Bronchial epithelial cell (primary cell): ENCODE measurements around the gene ACOXL. TPM values are rescaled to one million over a fixed set of nuclear protein-coding genes. Genes with fewer than 3 reads are reported as not detected.

Experiments used
- DNase-seq: peaks from one replicate; pipeline ENCODE4 v3.0.0-alpha.2; 2010; ENCODE audit warnings: low read depth
- FAIRE-seq: peaks from 2 replicates; lab custom pipeline; 2011; peaks lifted over from hg19 to GRCh38; lab: Jason Lieb, UNC
- H3K27me3 ChIP-seq: 2 replicates; pipeline ENCODE4 v1.5.1; 2011; ENCODE audit warnings: low read length; ENCODE audit not compliant: control insufficient read depth, insufficient read depth
- H3K36me3 ChIP-seq: 2 replicates; pipeline ENCODE4 v1.5.1; 2011; ENCODE audit warnings: low read length; ENCODE audit not compliant: control insufficient read depth, insufficient read depth
- H3K4me3 ChIP-seq: 2 replicates; pipeline ENCODE4 v1.5.1; 2011; ENCODE audit warnings: mild to moderate bottlenecking, low read depth, low read length, control low read depth
- total RNA-seq: library from RNA; depleted of rRNA; stranded (reverse); fragments of >200 nt; gene quantifications from 2 replicates; pipeline ENCODE4 v1.2.1, GENCODE V29; 2014
- TF ChIP-seq, protein P1 (sequence below): IDR thresholded peaks from 2 replicates; pipeline ENCODE4 v1.5.1; 2011; ENCODE audit warnings: mild to moderate bottlenecking, moderate library complexity, low read length, control low read depth, inconsistent platforms; ENCODE audit not compliant: insufficient read depth, severe bottlenecking

Gene ACOXL
- total RNA-seq, 1 donor from 2014 or later: not detected

DNA sequence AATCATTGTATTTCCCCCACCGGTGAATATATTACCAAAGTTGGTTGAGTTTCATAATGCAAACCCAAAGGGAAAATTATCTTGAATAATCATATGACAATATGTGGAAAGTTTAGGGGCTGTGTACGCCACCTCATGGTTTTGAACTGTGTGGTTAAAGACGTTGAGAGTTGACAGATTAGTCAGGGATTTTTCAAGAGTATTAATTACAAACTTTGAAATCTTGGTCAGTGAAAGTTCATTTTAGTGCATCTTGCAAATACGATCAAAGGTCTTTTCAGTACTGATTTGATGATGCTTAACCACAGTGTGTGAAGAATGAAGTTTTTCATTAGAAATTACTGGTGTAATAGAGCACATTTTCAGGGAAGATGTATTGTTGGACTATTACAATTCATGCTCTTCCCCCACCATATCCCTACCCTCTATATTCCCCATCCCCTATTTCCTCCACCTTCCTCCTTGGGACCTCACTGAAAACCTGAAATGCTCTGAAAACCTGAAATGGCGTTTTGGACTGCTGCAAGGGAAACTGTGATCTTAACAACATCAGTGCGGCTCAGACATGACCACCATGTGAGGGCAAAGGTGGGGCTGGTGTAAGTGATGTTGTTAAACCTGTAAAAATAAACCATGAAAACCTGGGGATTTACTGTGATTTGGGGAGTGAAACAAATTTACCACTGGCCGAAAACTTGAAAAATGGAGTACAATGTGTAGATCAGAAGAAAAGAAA lies 383.8 kb downstream of the ACOXL start:
- H3K4me3 ChIP-seq: no peak overlapping the region
- H3K27me3 ChIP-seq: peaks cover 1% of the 10 kb centered on the region
- DNase-seq (no peak), FAIRE-seq (no peak)
- H3K36me3 ChIP-seq: no peaks in the 10 kb centered on the region
- TF ChIP-seq, protein P1, sequence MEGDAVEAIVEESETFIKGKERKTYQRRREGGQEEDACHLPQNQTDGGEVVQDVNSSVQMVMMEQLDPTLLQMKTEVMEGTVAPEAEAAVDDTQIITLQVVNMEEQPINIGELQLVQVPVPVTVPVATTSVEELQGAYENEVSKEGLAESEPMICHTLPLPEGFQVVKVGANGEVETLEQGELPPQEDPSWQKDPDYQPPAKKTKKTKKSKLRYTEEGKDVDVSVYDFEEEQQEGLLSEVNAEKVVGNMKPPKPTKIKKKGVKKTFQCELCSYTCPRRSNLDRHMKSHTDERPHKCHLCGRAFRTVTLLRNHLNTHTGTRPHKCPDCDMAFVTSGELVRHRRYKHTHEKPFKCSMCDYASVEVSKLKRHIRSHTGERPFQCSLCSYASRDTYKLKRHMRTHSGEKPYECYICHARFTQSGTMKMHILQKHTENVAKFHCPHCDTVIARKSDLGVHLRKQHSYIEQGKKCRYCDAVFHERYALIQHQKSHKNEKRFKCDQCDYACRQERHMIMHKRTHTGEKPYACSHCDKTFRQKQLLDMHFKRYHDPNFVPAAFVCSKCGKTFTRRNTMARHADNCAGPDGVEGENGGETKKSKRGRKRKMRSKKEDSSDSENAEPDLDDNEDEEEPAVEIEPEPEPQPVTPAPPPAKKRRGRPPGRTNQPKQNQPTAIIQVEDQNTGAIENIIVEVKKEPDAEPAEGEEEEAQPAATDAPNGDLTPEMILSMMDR: no peak

- Histone ChIP-seq H3K4me3 (peak overlapping the region; percentile 44), H3K36me3 (no peaks in the 10 kb centered on the region), H3K27me3 (peaks cover 1% of the 10 kb centered on the region)
- TF ChIP-seq, protein P1: peak; percentile 91
- FAIRE-seq (no peak), DNase-seq (peak; percentile 61)
These were observed 384.6 kb downstream of the ACOXL start for GRCh38 chr2:111116843-111117597.

DNA sequence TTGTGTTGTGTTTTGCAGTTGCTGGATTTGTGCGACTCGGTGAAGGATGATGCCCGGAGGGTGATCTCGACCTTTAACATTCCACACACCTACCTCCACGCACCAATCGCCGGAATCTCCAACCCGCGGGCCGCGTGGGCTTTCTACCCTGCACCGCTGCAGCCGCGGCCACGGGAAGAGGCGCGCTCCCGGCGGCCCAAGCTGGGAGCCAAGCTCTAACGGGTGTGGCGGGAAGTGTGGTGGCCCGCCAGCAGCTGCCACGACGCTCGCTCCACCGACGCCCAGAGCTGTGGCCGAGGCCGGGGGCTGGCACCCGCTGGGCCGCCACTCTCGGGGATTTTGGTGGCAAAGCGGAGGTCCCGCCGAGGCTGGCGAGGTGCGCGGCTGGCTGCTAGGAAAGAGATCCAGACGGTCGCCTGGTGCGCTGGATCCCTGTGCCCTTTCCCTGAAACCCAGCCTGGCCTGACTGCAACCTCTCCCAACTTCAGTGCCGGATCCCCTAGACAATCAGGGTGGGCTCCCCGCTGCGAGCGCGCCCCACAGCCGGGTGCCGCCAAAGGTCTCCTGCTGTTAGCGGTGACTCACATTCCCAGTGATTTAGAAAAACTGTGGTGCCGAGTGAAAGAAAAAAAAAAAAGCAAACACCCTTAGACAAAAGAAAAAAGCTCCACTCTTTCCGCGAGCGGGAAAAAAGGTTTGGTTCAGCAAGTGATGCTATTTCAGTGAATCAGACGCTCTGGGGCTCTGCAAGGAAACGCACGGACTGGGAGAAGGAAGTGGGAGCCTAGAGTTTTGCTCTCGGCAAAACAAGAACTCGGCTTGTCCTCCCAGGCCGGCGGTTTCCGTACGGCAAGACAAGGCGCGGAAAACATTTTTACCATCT lies 385.5 kb downstream of the ACOXL start:
- H3K27me3 ChIP-seq: peaks cover 1% of the 10 kb centered on the region
- H3K36me3 ChIP-seq: no peaks in the 10 kb centered on the region
- peak overlapping the region; percentile 44 for H3K4me3 ChIP-seq
- TF ChIP-seq, protein P1: no peak
- FAIRE-seq (no peak), DNase-seq (peak; percentile 77)

GRCh38 chr2:111118481-111118980 lies 386.2 kb downstream of the ACOXL start:
- no peaks in the 10 kb centered on the region for H3K36me3 ChIP-seq
- peaks cover 1% of the 10 kb centered on the region for H3K27me3 ChIP-seq
- no peak overlapping the region for H3K4me3 ChIP-seq
- no peak for DNase-seq
- no peak for FAIRE-seq
- TF ChIP-seq, protein P1: no peak

DNA sequence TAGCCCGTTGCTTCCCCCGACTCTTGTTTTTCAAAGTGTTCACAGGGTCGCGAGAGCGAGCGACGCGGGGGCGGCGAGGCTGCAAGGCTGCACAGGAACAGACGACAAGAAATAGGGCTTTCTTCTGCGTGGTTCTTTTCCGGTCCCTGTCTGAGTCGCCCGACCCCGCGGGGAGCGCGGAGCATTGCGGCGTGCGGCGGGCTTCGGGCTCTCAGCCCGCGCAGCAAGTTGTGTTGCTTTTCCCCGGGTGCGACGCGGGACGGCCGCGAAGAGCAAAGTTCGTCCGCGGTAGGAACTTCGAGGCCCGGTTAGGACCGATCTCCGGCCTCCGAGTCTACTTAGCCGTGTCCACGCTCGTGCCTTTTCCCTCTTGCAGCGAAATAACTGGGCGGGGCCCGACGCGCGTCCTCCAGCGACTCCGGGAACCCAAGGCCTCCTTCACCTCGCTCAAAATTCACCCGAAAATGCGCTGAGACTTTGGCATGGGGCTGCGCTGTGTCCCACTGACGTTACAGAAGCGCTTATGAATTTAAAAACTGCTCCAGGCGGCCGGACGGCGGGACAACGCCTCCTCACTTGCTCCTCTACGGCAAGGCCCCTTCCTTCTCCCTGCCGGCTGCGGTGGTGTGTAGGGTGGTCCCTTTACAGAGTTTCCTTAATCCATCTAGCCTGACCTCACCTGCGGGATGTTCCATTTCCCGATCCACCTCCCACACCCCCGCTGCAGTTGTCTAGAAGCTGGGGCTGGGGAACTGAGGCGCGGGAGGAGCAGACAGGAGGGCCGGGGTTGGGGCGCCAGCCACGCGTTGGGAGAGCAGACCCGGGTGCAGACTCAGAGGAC lies 386.8 kb downstream of the ACOXL start:
- FAIRE-seq (no peak), DNase-seq (no peak)
- Histone ChIP-seq H3K27me3 (peaks cover 1% of the 10 kb centered on the region), H3K36me3 (peaks cover 3% of the 10 kb centered on the region), H3K4me3 (no peak overlapping the region)
- TF ChIP-seq, protein P1: no peak
